Effector memory CD8-positive, alpha-beta T cell (primary cell): ENCODE results near the gene CYP27C1.
"Not testable (repeated sequence)": the region's sequence is repeated elsewhere in the genome, so short reads cannot be mapped to it uniquely, and the experiment has no call there.

Experiments used
- ATAC-seq: fragments of 150-1000 bp; cut with Tn5 transposase; replicated peaks from 2 replicates; pipeline ENCODE4 v1.10.0; 2021; ENCODE audit warnings: mild to moderate bottlenecking, moderate library complexity
- DNase-seq, 3 experiments: peaks; one replicate each; pipeline ENCODE4 v3.0.0; 2021
- H3K27ac Mint-ChIP-seq, 2 donors: one replicate each; pipeline ENCODE4 v1.8.0; 2022; ENCODE audit warnings: mild to moderate bottlenecking in 2 of 2, mixed read lengths in 2 of 2, moderate library complexity in 2 of 2
- H3K27me3 Mint-ChIP-seq, 2 donors: one replicate each; pipeline ENCODE4 v1.8.0; 2022; ENCODE audit warnings: mixed read lengths in 2 of 2
- H3K36me3 Mint-ChIP-seq: one replicate; pipeline ENCODE4 v1.8.0; 2022; ENCODE audit warnings: mild to moderate bottlenecking, moderate library complexity, mixed read lengths; ENCODE audit not compliant: insufficient read depth
- H3K4me1 Mint-ChIP-seq, 2 donors: one replicate each; pipeline ENCODE4 v1.8.0; 2022; ENCODE audit warnings: low read depth in 2 of 2, mixed read lengths in 2 of 2
- H3K4me3 Mint-ChIP-seq, 2 donors: one replicate each; pipeline ENCODE4 v1.8.0; 2022; ENCODE audit warnings: mild to moderate bottlenecking in 2 of 2, mixed read lengths in 2 of 2, moderate library complexity in 2 of 2
- H3K9me3 Mint-ChIP-seq, 2 donors: one replicate each; pipeline ENCODE4 v1.8.0; 2022; ENCODE audit warnings: mixed read lengths in 2 of 2

Gene CYP27C1

DNA sequence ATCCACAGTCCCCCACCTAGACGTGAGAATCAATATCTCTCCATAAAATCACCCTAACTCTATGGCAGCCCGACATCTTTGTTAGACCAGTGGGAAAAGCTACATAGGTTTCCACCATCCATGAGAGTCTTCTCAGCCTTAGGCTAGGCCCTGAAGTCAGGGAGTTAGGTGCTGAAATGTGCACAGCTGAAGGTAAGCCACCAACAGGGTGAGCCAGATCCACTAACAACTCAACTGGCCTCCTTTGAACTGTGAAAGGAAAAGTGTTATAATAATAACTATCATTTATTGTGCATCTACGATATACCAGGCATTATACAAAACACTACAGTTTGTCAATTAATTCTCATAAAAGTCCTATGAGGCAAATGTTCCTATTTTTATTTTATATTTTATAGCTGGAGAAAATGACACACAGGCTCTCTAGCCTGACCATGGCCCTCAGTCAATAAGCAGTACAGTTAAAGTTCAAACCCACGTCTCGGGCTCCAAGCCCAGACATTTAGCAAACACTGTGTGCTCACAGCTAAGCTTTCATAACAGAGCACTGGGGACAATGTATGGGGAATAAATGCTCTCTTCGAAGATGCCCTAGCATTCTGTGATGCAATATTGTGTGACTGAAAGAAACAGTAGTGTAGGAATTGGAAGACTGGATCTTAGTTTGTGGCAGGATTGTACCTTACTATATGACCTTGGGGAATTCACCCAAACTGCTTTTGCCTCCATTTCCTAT lies 11.2 kb upstream of the CYP27C1 start:
- H3K27me3 Mint-ChIP-seq: peaks cover 12 to 39% of the 10 kb centered on the region in 2 donors
- ATAC-seq (no peak), DNase-seq (no peak)
- H3K36me3 Mint-ChIP-seq: no peaks in the 10 kb centered on the region
- no peaks in the 10 kb centered on the region for H3K9me3 Mint-ChIP-seq
- H3K4me1 Mint-ChIP-seq: peaks cover 3 to 4% of the 10 kb centered on the region in 2 donors
- H3K4me3 Mint-ChIP-seq: no peak overlapping the region
- no peak overlapping the region for H3K27ac Mint-ChIP-seq

- Mint-ChIP-seq H3K4me3 (no peak overlapping the region), H3K36me3 (no peaks in the 10 kb centered on the region), H3K27ac (no peak overlapping the region), H3K4me1 (peaks cover 3 to 7% of the 10 kb centered on the region in 2 donors), H3K27me3 (peaks cover 26 to 56% of the 10 kb centered on the region in 2 donors), H3K9me3 (no peaks in the 10 kb centered on the region)
- DNase-seq (no peak), ATAC-seq (no peak)
Observed at GRCh38 chr2:127229555-127229954, 9.5 kb upstream of the CYP27C1 start.

- DNase-seq (no peak), ATAC-seq (no peak)
- Mint-ChIP-seq H3K4me3 (no peak overlapping the region), H3K27me3 (peaks cover 38 to 71% of the 10 kb centered on the region in 2 donors), H3K9me3 (no peaks in the 10 kb centered on the region), H3K27ac (no peak overlapping the region), H3K4me1 (peaks cover 3 to 7% of the 10 kb centered on the region in 2 donors), H3K36me3 (no peaks in the 10 kb centered on the region)
Observed at GRCh38 chr2:127228102-127228501, 8.0 kb upstream of the CYP27C1 start.

GRCh38 chr2:127227264-127227660 lies 7.2 kb upstream of the CYP27C1 start:
- not testable (repeated sequence) for H3K36me3 Mint-ChIP-seq, H3K27ac Mint-ChIP-seq, ATAC-seq, H3K4me3 Mint-ChIP-seq, DNase-seq, H3K9me3 Mint-ChIP-seq, H3K4me1 Mint-ChIP-seq
- peaks cover 42 to 76% of the 10 kb centered on the region in 2 donors for H3K27me3 Mint-ChIP-seq

DNA sequence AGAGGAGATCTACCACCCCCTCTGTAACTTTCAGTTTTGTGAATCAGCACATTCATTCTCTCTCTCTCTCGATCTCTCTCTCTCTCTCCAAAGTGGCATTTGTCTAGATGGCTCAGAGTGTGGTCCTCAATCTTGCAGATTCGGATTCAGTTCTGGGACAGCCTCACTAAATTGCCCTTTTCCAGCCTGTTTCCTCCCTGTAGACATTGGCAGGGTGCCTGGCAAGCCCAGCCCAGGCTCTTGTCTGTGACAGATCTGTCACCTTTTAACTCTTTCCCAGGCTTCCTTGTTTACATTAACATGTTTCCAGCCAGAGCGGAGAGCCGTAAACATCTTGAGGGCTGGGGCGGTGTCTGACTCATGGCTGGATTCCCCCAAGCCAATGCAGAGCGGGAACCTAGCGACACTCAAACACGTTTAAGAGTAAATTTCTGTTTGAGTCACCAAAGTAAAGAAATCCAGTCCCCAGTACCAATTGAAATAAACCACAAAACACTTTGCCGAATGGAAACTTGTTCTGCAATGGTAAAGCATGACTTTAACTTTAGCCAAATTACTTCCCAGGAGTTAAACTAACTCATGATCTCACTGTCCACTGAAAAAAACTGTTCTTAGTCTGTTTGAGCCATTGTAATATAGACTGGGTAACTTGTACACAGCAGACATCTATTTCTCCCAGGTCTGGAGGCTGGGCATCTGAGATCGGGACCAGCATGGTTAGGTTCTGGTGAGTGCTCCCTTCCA lies 6.6 kb upstream of the CYP27C1 start:
- no peak overlapping the region for H3K4me3 Mint-ChIP-seq
- DNase-seq: no peak

GRCh38 chr2:127226132-127226519 lies 6.0 kb upstream of the CYP27C1 start:
- H3K36me3 Mint-ChIP-seq: no peaks in the 10 kb centered on the region
- H3K4me3 Mint-ChIP-seq: no peak overlapping the region
- H3K4me1 Mint-ChIP-seq: peaks cover 3 to 7% of the 10 kb centered on the region in 2 donors
- no peak overlapping the region for H3K27ac Mint-ChIP-seq
- no peaks in the 10 kb centered on the region for H3K9me3 Mint-ChIP-seq
- ATAC-seq (no peak), DNase-seq (no peak)
- H3K27me3 Mint-ChIP-seq: peaks cover 42 to 77% of the 10 kb centered on the region in 2 donors

More for the DNA sequence above, 6.6 kb upstream of the CYP27C1 start:
- H3K4me1 Mint-ChIP-seq: peaks cover 3 to 7% of the 10 kb centered on the region in 2 donors
- H3K36me3 Mint-ChIP-seq: no peaks in the 10 kb centered on the region
- H3K9me3 Mint-ChIP-seq: no peaks in the 10 kb centered on the region
- no peak overlapping the region for H3K27ac Mint-ChIP-seq
- ATAC-seq: no peak
- H3K27me3 Mint-ChIP-seq: peaks cover 42 to 76% of the 10 kb centered on the region in 2 donors

- Mint-ChIP-seq H3K27me3 (peaks cover 48 to 85% of the 10 kb centered on the region in 2 donors), H3K36me3 (no peaks in the 10 kb centered on the region), H3K9me3 (no peaks in the 10 kb centered on the region), H3K4me3 (no peak overlapping the region), H3K27ac (no peak overlapping the region), H3K4me1 (peaks cover 7 to 12% of the 10 kb centered on the region in 2 donors)
- ATAC-seq (no peak), DNase-seq (no peak)
Observed at GRCh38 chr2:127225186-127225960, 5.3 kb upstream of the CYP27C1 start.

GRCh38 chr2:127224135-127224534 lies 4.0 kb upstream of the CYP27C1 start:
- ATAC-seq, H3K9me3 Mint-ChIP-seq, H3K27ac Mint-ChIP-seq, DNase-seq, H3K36me3 Mint-ChIP-seq, H3K4me3 Mint-ChIP-seq: not testable (repeated sequence)
- Mint-ChIP-seq H3K27me3 (peaks cover 45 to 82% of the 10 kb centered on the region in 2 donors), H3K4me1 (peaks cover 11 to 15% of the 10 kb centered on the region in 2 donors)

GRCh38 chr2:127220768-127221527 lies 849 bp upstream of the CYP27C1 start:
- DNase-seq: no peak
- ATAC-seq: no peak
- Mint-ChIP-seq H3K36me3 (no peaks in the 10 kb centered on the region), H3K27me3 (peaks cover 58 to 84% of the 10 kb centered on the region in 2 donors), H3K4me3 (peak overlapping the region; percentile 77 to 87), H3K9me3 (no peaks in the 10 kb centered on the region), H3K4me1 (peaks cover 11 to 14% of the 10 kb centered on the region in 2 donors), H3K27ac (no peak overlapping the region)

DNA sequence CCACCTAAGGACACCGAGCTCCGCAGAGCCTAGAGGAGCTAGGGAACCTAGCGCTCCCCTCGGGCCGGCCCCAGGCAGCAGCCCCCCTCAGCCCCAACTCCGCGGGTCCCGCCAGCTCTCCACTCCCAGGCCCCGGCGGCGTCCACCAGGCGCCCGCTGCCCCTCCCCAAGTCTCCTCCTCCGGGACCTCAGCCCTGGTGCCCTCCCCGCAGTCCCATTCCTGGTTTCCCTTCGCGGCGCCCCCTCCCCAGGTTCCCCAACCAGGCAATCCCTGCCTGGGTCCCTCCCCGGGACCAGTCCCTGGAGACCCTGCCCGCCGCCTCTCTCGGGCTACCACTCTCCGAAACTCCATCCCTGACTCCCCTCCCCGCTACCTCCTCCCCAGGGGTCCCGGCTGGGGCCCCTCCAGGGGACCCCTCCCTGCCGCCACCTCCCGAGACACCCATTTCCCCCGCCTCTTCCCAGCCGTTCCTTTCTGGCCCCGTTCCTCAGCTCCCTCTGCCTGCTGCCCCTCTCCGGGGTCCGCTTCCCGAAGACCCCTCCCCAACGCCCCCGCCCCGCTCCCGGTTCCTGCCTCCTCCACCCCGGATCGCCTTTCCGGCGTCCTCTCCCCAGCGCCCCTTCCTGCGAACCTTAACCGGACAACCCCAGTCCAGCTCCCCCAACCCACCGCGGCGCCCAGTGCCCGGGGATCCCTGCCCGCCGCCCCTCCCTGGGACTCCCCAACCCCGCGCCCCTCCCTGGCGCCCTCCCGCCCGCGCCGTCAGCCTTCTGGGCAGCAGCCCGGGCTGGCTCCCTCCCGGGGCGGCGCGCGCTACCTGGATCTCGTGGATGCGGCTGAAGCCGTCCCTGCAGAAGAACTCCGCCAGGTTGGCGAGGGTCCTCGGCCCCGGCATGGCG lies 678 bp downstream of the CYP27C1 start:
- DNase-seq: no peak
- no peak for ATAC-seq
- Mint-ChIP-seq H3K4me1 (peaks cover 11 to 12% of the 10 kb centered on the region in 2 donors), H3K9me3 (no peaks in the 10 kb centered on the region), H3K36me3 (no peaks in the 10 kb centered on the region), H3K27ac (no peak overlapping the region), H3K4me3 (peak overlapping the region; percentile 68 to 73), H3K27me3 (peaks cover 49 to 73% of the 10 kb centered on the region in 2 donors)

GRCh38 chr2:127218812-127219170 lies 1.3 kb downstream of the CYP27C1 start:
- DNase-seq: no peak
- Mint-ChIP-seq H3K4me1 (peaks cover 11 to 12% of the 10 kb centered on the region in 2 donors), H3K4me3 (peak overlapping the region; percentile 68 to 73), H3K27me3 (peaks cover 48 to 73% of the 10 kb centered on the region in 2 donors), H3K27ac (no peak overlapping the region), H3K36me3 (no peaks in the 10 kb centered on the region), H3K9me3 (no peaks in the 10 kb centered on the region)
- no peak for ATAC-seq
